AG04450 (cell line): ENCODE measurements around the gene OR4D9. TPM values are rescaled to one million over a fixed set of nuclear protein-coding genes. Genes with fewer than 3 reads are reported as not detected.
"Not testable (repeated sequence)": the region's sequence is repeated elsewhere in the genome, so short reads cannot be mapped to it uniquely, and the experiment has no call there.

Experiments used
- CTCF ChIA-PET: fragments of 300-600, 350-600 bp; formaldehyde crosslinking; extraction: SDS; loops from one replicate; lab custom pipeline; 2022; ENCODE audit warnings: antibody characterized with exemption, inconsistent platforms; lab: Charles Lee
- POLR2A ChIA-PET: fragments of 350-600 bp; formaldehyde crosslinking; extraction: SDS; loops from one replicate; lab custom pipeline; 2021; ENCODE audit warnings: antibody characterized with exemption, inconsistent platforms; lab: Yijun Ruan, JAX
- DNase-seq: peaks from one replicate; pipeline ENCODE4 v3.0.0-alpha.2; 2011; ENCODE audit warnings: low read depth, low spot score
- H3K27ac ChIP-seq: one replicate; pipeline ENCODE4 v1.5.1; 2012; ENCODE audit warnings: low read depth, low read length, control low read depth
- H3K27me3 ChIP-seq: one replicate; pipeline ENCODE4 v1.6.0; 2012; ENCODE audit warnings: low read length; ENCODE audit not compliant: control insufficient read depth, insufficient read depth
- H3K4me3 ChIP-seq: 2 replicates; pipeline ENCODE4 v1.5.1; 2011; ENCODE audit warnings: mild to moderate bottlenecking, low read depth, low read length, control low read depth
- H3K9me3 ChIP-seq: 2 replicates; pipeline ENCODE4 v1.5.1; 2012; ENCODE audit warnings: low read length; ENCODE audit not compliant: control insufficient read depth, insufficient read depth
- CTCF ChIP-seq: IDR thresholded peaks from 2 replicates; pipeline ENCODE4 v1.5.1; 2011; ENCODE audit warnings: low read depth, low read length, control low read depth, inconsistent platforms
- polyA plus RNA-seq: library from polyadenylated mRNA; depleted of rRNA; stranded (reverse); fragments of >200 nt; gene quantifications from 2 replicates; pipeline ENCODE4 v1.2.3, GENCODE V29; 2011

OR4D9 gene
- polyA plus RNA-seq, 1 experiment, result not detected

- Histone ChIP-seq H3K27ac (no peak overlapping the region), H3K4me3 (no peak overlapping the region), H3K27me3 (no peaks in the 10 kb centered on the region), H3K9me3 (no peaks in the 10 kb centered on the region)
- no peak for DNase-seq
- POLR2A ChIA-PET, result no interaction called here
- no peak for TF ChIP-seq CTCF
- CTCF ChIA-PET, result interaction anchor here (0.7 kb wide), 1 partner anchor 139 kb away, joined by 3 read pairs; no protein-coding TSS in a partner anchor
Observed at GRCh38 chr11:59542142-59542810, 30.9 kb downstream of the OR4D9 start.

GRCh38 chr11:59543713-59544112 is 32.4 kb downstream of the OR4D9 start:
- H3K4me3 ChIP-seq, POLR2A ChIA-PET, H3K9me3 ChIP-seq, CTCF ChIA-PET, DNase-seq, H3K27me3 ChIP-seq, H3K27ac ChIP-seq: not testable (repeated sequence)

DNA sequence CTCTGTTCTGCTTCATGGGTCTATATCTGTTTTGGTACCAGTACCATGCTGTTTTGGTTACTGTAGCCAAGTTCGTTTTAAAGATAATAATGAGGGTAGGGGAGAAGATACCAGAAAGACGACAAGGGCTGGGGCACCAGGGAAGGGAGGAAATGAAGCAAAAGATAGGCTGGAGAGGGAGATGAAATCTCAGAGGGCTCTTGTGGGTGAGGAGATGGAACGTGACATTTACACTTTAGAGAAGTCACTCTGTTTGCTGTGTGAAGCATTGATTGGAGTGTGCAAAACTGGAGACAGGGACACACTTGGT is 33.5 kb downstream of the OR4D9 start:
- Histone ChIP-seq H3K9me3 (no peaks in the 10 kb centered on the region), H3K27ac (no peak overlapping the region), H3K4me3 (no peak overlapping the region), H3K27me3 (no peaks in the 10 kb centered on the region)
- no peak for TF ChIP-seq CTCF
- no peak for DNase-seq
- CTCF ChIA-PET, result no interaction called here
- POLR2A ChIA-PET, result no interaction called here

DNA sequence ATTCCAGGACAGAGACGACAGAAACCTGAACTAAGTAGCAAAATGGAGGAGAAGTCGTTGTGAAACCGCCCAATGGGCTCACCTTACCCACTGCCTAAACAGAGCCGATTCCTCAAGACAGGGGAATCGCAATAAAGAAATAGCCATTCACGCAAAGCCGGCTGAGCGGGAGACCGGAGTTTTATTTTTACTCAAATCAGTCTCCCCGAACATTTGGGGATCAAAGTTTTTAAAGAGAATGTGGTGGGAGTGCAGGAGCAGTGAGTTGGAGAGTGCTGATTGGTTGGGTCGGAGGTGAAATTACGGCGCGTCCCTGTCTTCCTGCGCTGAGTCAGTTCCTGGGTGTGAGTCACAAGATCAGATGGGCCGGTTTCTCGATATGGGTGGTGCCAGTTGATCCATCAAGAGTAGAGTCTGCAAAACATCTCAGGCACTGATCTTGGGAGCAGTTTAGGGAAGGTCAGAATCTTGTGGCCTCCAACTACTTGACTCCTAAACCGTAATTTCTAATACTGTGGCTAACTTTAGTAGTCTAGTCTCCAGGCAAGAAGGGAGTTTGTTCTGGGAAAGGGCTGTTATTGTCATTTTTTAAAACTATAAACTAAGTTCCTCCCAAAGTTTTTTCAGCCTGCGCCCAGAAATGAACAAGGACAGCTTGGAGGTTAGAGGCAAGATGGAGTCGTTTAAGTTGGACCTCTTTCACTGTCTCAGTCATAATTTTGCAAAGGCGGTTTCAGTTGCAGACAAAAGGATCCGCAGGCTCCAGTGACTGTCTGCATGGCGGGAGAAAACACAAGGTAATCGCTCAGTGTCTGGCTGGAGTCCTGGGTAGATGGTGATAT is 34.1 kb downstream of the OR4D9 start:
- no peak for DNase-seq
- CTCF ChIA-PET, result interaction anchor here (4.9 kb wide), 1 partner anchor 8 kb away, joined by 34 read pairs; no protein-coding TSS in a partner anchor
- no peak for TF ChIP-seq CTCF
- Histone ChIP-seq H3K27ac (no peak overlapping the region), H3K4me3 (no peak overlapping the region), H3K9me3 (no peaks in the 10 kb centered on the region), H3K27me3 (no peaks in the 10 kb centered on the region)
- POLR2A ChIA-PET, result no interaction called here

DNA sequence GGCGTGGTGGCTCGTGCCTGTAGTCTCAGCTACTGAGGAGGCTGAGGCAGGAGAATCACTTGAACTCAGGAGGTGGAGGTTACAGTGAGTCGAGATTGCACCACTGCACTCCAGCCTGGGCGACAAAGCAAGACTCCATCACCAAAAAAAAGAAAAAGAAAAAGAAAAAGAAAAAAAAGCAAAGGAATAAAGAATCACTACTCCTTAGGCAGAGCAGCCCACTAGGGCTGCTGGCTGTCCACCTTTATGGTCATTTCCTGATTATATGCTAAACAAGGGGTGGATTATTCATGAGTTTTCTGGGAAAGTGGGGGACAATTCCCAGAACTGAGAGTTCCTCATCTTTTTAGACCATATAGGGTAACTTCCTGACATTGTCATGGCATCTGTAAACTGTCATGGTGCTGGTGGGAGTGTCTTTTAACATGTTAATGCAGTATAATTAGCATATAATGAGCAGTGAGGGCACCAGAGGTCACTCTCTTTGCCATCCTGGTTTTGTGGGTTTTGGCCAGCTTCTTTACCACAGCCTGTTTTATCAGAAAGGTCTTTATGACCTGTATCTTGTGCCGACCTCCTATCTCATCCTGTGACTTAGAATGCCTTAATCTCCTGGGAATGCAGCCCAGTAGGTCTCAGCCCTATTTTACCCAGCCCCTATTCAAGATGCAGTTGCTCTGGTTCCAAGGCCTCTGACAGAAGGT is 36.4 kb downstream of the OR4D9 start:
- H3K27ac ChIP-seq, H3K4me3 ChIP-seq, H3K9me3 ChIP-seq, DNase-seq, POLR2A ChIA-PET, H3K27me3 ChIP-seq: not testable (repeated sequence)
- CTCF ChIA-PET, result interaction anchor here (4.9 kb wide), 1 partner anchor 10 kb away, joined by 34 read pairs; no protein-coding TSS in a partner anchor
